Measurements from ENCODE around the gene OR13J1.
A peak's percentile ranks its signal among the peaks of the same experiment; 100 is the strongest.

Gene OR13J1

DNA sequence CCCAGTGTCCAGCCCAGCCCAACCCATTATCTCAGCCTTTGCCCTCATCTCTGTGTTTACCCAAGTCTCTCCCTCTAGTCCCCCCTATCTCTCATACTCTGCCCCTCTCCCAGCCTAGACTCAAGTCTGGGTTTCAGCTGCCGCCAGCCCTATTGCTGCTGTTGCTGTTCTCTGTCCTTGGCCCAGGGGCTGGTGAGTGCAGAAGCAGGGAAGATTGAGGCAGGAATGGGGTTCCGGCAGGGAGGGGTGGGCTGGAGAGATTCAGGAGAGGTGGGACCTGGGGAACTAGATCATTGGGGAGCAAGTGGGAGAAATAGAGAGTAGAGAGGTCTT lies 40.5 kb downstream of the OR13J1 start:
- no peak for DNase-seq

DNA sequence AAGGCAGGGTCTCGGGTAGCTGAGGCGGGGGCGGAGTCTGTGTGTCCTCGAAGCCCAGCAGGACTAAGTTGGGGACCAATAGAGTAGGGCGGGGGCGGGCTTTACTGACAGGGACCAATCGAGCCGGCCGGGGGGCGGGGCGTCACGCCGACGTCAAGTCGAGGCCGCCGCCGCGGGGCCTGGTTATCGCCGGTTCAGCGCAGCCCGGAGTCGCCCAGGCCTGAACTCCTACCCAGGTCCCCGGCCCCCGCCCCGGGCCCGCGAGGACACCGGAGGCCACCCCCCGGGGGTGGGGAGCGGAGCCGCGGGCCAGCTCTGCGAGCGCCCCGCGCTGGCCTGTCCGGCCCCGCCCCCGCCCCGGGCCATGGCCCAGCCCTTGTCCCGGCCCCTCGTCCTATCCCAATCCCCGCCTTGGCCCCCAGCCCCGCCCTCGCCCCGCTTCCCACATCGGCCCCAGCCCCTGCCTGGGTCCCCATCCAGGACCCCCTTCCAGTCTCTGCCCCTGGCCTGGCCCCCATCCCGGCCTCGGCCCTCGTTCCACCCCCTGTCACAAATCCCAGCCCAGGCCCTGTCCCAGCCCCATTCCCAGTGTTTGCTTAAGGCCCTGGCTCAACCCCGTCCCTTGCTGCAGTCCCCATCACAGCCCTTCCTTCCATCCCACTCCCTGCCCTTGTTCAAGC lies 41.0 kb downstream of the OR13J1 start, which contains the start of gene TMEM8B:
TMEM8B (plus strand) TSS at position 145 of the 680 bp plus-strand sequence; CDS start at position 365, 220 bp downstream.
- DNase-seq: peak; percentile 82 to 93

DNA sequence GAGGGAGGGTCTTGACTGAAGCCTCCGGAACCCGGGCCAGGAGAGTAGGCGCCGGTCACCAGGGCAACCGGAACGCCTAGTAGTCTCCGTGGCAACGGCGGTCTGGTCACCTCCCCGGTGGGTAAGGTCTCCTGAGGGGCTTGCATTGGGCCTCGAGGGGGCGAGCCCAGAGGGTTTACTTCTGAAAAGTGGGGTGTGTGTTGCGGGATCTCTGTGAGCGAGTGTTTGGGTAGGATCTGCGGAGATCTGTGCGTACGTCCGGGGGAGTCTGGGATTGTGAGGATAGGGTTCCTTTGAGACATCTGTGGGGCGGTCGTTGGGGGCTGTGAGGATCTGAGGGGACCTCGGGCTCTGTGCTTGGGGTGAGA lies 41.5 kb downstream of the OR13J1 start, which contains the start of gene FAM221B:
FAM221B (minus strand) TSS at position 17 of the 368 bp plus-strand sequence. CDS start 2,571 bp downstream, outside the sequence.
- no peak for DNase-seq

DNA sequence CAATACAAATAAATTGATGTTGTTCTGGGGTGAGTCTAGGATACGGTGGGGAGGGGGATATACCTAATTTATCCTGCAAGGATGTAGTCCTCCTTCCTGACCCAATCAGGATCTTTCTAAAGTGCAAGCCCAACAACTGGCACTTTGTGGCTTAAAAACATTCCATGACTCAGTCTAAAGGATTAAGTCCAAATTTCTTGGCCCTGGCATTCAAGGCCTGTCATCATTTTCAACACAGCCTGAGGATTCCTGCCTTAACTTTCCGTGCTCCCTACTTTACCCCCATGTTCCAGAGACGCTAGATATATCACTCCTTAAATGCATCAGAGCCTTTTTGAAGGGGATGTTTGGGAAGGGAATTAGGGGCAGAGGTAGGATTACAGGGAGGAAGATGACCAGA lies 42.7 kb downstream of the OR13J1 start:
- DNase-seq: no peak

DNA sequence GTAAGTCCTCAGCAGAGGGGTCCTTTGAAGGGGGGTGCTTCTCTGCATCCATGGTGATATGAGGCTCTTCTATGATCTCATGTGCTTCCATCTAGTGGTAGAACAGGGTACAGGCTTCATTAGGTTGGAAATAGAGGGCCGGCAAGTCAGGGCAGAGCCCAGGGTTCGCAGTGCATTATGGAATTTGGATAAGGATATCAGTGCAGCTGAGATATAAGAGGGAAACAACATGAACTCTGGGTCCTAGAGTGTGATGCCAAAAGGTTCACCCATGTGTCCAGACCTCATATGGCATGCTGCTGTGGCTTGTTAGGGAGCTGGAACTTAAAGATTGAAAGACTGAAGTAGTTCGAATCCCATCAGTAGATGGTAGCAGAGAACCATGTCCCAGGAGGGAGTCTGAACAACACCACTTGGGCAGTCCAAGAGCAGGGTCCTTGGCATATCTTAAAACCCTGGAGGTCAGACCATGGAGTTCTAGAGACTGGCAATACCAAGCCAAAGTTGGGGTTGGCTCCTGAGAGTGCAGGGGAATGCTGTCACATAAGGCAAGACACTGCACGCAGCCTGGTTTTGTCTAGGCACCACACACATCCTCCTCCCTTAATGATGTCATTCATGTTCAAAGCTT lies 44.0 kb downstream of the OR13J1 start:
- DNase-seq: peak; percentile 44 to 79

DNA sequence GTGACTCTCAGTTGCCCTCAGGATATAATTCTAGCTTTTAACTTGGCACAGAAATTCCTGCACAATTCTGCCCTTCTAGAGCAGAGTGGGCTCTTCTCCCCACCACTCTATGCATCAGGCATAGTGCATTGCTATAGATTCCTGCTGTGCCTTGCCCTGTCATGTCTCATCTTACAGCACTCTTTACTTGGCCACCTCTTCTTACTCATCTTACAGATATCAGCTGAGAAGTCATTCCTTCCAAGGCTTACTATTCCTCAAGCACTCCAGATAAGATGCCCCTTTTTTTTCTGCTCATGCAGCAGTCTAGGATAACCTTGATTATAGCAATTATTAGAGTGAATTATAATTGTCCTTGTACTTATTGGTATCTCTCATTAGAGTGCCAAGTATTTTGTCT lies 47.3 kb downstream of the OR13J1 start:
- no peak for DNase-seq

DNA sequence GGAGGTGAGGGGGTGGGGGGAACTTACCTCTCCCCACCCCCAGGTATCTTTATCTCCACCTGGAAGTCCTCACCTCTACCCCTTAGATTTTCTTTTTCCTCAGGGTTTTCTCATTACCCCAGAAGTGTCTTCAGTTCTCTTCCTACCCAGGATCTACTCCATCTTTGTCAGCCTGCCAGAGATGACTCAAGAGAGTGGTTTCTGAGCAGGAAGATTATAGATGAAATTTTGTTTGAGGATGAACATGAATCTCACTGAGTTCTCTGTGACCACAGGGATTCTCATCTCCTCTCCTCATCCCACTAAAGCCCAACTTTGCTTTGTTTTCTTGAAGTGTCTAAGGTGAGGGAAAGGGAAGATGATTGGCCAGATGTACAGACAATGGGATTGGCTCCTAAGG lies 50.1 kb downstream of the OR13J1 start:
- DNase-seq: no peak

All from inflammatory macrophage treated with lipopolysaccharide for 1 hour (primary cell).